H9 (cell line): ENCODE measurements around the gene SLC9A6. TPM values are rescaled to one million over a fixed set of nuclear protein-coding genes. Genes with fewer than 3 reads are reported as not detected.

Source experiments
- DNase-seq: peaks from one replicate; pipeline ENCODE4 v3.0.0-alpha.2; 2017
- H2AFZ ChIP-seq: one replicate; pipeline ENCODE4 v1.6.1; 2013; ENCODE audit warnings: mild to moderate bottlenecking, low read length, control low read depth, moderate library complexity
- H2AK5ac ChIP-seq: 2 replicates; pipeline ENCODE4 v1.6.1; 2013; ENCODE audit warnings: low read length, control low read depth, mixed read lengths; ENCODE audit not compliant: insufficient read length
- H2BK120ac ChIP-seq: one replicate; pipeline ENCODE4 v1.6.1; 2013; ENCODE audit warnings: low read depth, mild to moderate bottlenecking, low read length, control low read depth, inconsistent platforms; ENCODE audit not compliant: poor library complexity, severe bottlenecking
- H2BK12ac ChIP-seq: 2 replicates; pipeline ENCODE4 v1.6.1; 2013; ENCODE audit warnings: low read length, control low read depth, mixed read lengths, low read depth; ENCODE audit not compliant: insufficient read length
- H2BK15ac ChIP-seq: 2 replicates; pipeline ENCODE4 v1.6.1; 2013; ENCODE audit warnings: low read depth, low read length, control low read depth
- H2BK20ac ChIP-seq: one replicate; pipeline ENCODE4 v1.6.1; 2013; ENCODE audit warnings: low read depth, mild to moderate bottlenecking, low read length, control low read depth, inconsistent platforms; ENCODE audit not compliant: poor library complexity, severe bottlenecking
- H2BK5ac ChIP-seq: 2 replicates; pipeline ENCODE4 v1.6.1; 2013; ENCODE audit warnings: low read length, control low read depth, mixed read lengths; ENCODE audit not compliant: insufficient read length
- H3K14ac ChIP-seq: 2 replicates; pipeline ENCODE4 v1.6.1; 2013; ENCODE audit warnings: low read length, control low read depth; ENCODE audit not compliant: insufficient read depth
- H3K18ac ChIP-seq: 2 replicates; pipeline ENCODE4 v1.6.1; 2013; ENCODE audit warnings: low read depth, mild to moderate bottlenecking, mixed read lengths, low read length, control low read depth; ENCODE audit not compliant: insufficient read length
- H3K23ac ChIP-seq: 2 replicates; pipeline ENCODE4 v1.6.1; 2013; ENCODE audit warnings: low read length, control low read depth, mixed read lengths, low read depth; ENCODE audit not compliant: insufficient read length
- H3K23me2 ChIP-seq: 2 replicates; pipeline ENCODE4 v1.6.1; 2013; ENCODE audit warnings: low read depth, mild to moderate bottlenecking, mixed read lengths, low read length, control low read depth; ENCODE audit not compliant: insufficient read length, poor library complexity, severe bottlenecking
- H3K27ac ChIP-seq: 2 replicates; pipeline ENCODE4 v1.5.1; 2013; ENCODE audit warnings: low read length, control low read depth, mixed read lengths, low read depth; ENCODE audit not compliant: insufficient read length
- H3K27me3 ChIP-seq: 2 replicates; pipeline ENCODE4 v1.6.1; 2013; ENCODE audit warnings: low read length, control low read depth, inconsistent platforms; ENCODE audit not compliant: insufficient read depth
- H3K4ac ChIP-seq: 2 replicates; pipeline ENCODE4 v1.6.1; 2013; ENCODE audit warnings: low read depth, mild to moderate bottlenecking, control low read depth, inconsistent platforms, low read length, moderate library complexity
- H3K4me1 ChIP-seq: 2 replicates; pipeline ENCODE4 v1.6.1; 2013; ENCODE audit warnings: low read length, control low read depth, inconsistent platforms; ENCODE audit not compliant: insufficient read depth
- H3K4me2 ChIP-seq: 2 replicates; pipeline ENCODE4 v1.6.1; 2013; ENCODE audit warnings: low read length, control low read depth, mixed read lengths; ENCODE audit not compliant: insufficient read length, insufficient read depth
- H3K56ac ChIP-seq: 2 replicates; pipeline ENCODE4 v1.6.1; 2013; ENCODE audit warnings: low read depth, mild to moderate bottlenecking, mixed read lengths, low read length, control low read depth; ENCODE audit not compliant: insufficient read length
- H3K79me1 ChIP-seq: 2 replicates; pipeline ENCODE4 v1.6.1; 2013; ENCODE audit warnings: low read depth, mild to moderate bottlenecking, moderate library complexity, low read length, control low read depth, inconsistent platforms; ENCODE audit not compliant: insufficient read depth, poor library complexity, severe bottlenecking
- H3K79me2 ChIP-seq: 2 replicates; pipeline ENCODE4 v1.6.1; 2013; ENCODE audit warnings: low read length, control low read depth, inconsistent platforms; ENCODE audit not compliant: insufficient read depth
- H3K9ac ChIP-seq: 2 replicates; pipeline ENCODE4 v1.6.1; 2013; ENCODE audit warnings: low read length, control low read depth, mixed read lengths; ENCODE audit not compliant: insufficient read length; ENCODE audit errors: extremely low read depth
- H3K9me3 ChIP-seq: one replicate; pipeline ENCODE4 v1.6.1; 2013; ENCODE audit warnings: low read depth, low read length, inconsistent platforms; ENCODE audit not compliant: control insufficient read depth
- H3T11ph ChIP-seq: one replicate; pipeline ENCODE4 v1.6.1; 2013; ENCODE audit warnings: mild to moderate bottlenecking, low read length, control low read depth, inconsistent platforms
- H4K20me1 ChIP-seq: one replicate; pipeline ENCODE4 v1.6.1; 2013; ENCODE audit not compliant: control insufficient read depth, insufficient read length, insufficient read depth
- H4K5ac ChIP-seq: 2 replicates; pipeline ENCODE4 v1.6.1; 2013; ENCODE audit warnings: low read depth, mild to moderate bottlenecking, mixed read lengths, low read length, control low read depth; ENCODE audit not compliant: insufficient read length
- H4K8ac ChIP-seq: replicated peaks from 2 replicates; pipeline ENCODE4 v1.6.1; 2013; ENCODE audit warnings: low read length, control low read depth, mixed read lengths, low read depth; ENCODE audit not compliant: insufficient read length
- H4K91ac ChIP-seq: 2 replicates; pipeline ENCODE4 v1.6.1; 2013; ENCODE audit warnings: low read depth, mild to moderate bottlenecking, moderate library complexity, mixed read lengths, low read length, control low read depth; ENCODE audit not compliant: insufficient read length
- H3K27ac Mint-ChIP-seq, 3 experiments: 2 replicates in 2 of 3; 3 replicates in 1 of 3; pipeline ENCODE4 v1.8.0; 2020 to 2021; ENCODE audit warnings: mixed read lengths in 3 of 3, mild to moderate bottlenecking in 1 of 3, moderate library complexity in 1 of 3
- H3K27me3 Mint-ChIP-seq: 2 replicates; pipeline ENCODE4 v1.8.0; 2021; ENCODE audit warnings: low read depth, mild to moderate bottlenecking, moderate library complexity, mixed read lengths
- H3K36me3 Mint-ChIP-seq, 3 experiments: 2 replicates in 2 of 3; 3 replicates in 1 of 3; pipeline ENCODE4 v1.8.0; 2020 to 2021; ENCODE audit warnings: low read depth in 3 of 3, mixed read lengths in 3 of 3; ENCODE audit not compliant: insufficient read depth in 1 of 3
- H3K4me1 Mint-ChIP-seq, 2 experiments: 2 replicates each; pipeline ENCODE4 v1.8.0; 2020; ENCODE audit warnings: mixed read lengths in 2 of 2
- H3K4me3 Mint-ChIP-seq, 2 experiments: 2 replicates in 1 of 2; 3 replicates in 1 of 2; pipeline ENCODE4 v1.8.0; 2020 to 2021; ENCODE audit warnings: mild to moderate bottlenecking in 2 of 2, mixed read lengths in 2 of 2, moderate library complexity in 1 of 2
- H3K9me3 Mint-ChIP-seq, 2 experiments: 2 replicates in 1 of 2; 3 replicates in 1 of 2; pipeline ENCODE4 v1.8.0; 2020; ENCODE audit warnings: mild to moderate bottlenecking in 2 of 2, mixed read lengths in 2 of 2, moderate library complexity in 1 of 2
- WGBS: extraction: QIAGEN DNeasy Blood & Tissue Kit; methylation state at CpG from one replicate; pipeline ENCODE4 v1.1.7; 2013; ENCODE audit warnings: missing lambda C conversion rate, low lambda C conversion rate, mixed read lengths; ENCODE audit not compliant: insufficient read length; ENCODE audit errors: extremely low coverage; 5-methylcytosine and 5-hydroxymethylcytosine counted together
- total RNA-seq: library from RNA; stranded (reverse); gene quantifications from 2 replicates; pipeline ENCODE4 v1.2.1, GENCODE V29; 2021
- TF ChIP-seq, protein P1 (sequence below): fragments of 200-600 bp; sonication (generic); conservative IDR thresholded peaks from 3 replicates; pipeline ENCODE4 v1.8.0; 2021; ENCODE audit warnings: antibody characterized with exemption, mild to moderate bottlenecking

SLC9A6 gene
- total RNA-seq, 1 experiment from 2014 or later = 12.3 TPM

DNA sequence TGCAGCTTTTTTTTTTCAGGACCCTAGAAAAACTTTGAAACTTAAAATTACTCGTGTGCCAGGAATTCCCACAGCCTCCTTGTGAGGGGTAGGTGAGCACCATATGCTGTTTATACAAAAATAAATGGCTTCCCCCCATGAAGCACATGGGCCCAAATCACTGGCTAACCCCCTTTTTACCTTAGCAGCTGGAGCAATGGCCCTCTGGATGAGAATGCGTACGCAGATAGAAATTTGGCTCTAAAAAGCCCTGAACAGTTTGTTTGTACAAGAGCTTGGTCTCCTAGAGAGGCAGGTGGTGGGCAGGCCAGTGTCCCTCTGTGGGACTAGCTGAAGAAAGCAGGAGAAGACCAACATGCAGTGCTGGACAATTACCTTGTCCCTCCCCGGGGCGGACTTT lies 76.5 kb downstream of the SLC9A6 start:
- Mint-ChIP-seq H3K4me3 (no peak overlapping the region), H3K4me1 (no peaks in the 10 kb centered on the region), H3K36me3 (no peaks in the 10 kb centered on the region; a peak in 1 of 7 replicates), H3K9me3 (peaks cover 55 to 66% of the 10 kb centered on the region in 2 experiments), H3K27ac (no peak overlapping the region), H3K27me3 (peaks cover under 1% of the 10 kb centered on the region; the same call in 1 of the 2 replicates)
- H3K79me1 ChIP-seq = no peaks in the 10 kb centered on the region
- H2BK5ac ChIP-seq = no peak overlapping the region
- no peak overlapping the region for H3K14ac ChIP-seq
- H3T11ph ChIP-seq = no peak overlapping the region
- H3K9ac ChIP-seq = no peak overlapping the region
- no peak overlapping the region for H3K18ac ChIP-seq
- H2AK5ac ChIP-seq = no peak overlapping the region
- H3K79me2 ChIP-seq = no peaks in the 10 kb centered on the region
- H2BK20ac ChIP-seq = no peak overlapping the region
- H3K4me2 ChIP-seq = no peak overlapping the region
- no CpG with 5 or more reads among the region's 5 CpGs for whole genome bisulfite sequencing
- H2BK15ac ChIP-seq = no peak overlapping the region
- H3K56ac ChIP-seq = no peak overlapping the region
- H4K8ac ChIP-seq = no peak overlapping the region
- no peak overlapping the region for H2BK120ac ChIP-seq
- DNase-seq = no peak
- H3K23ac ChIP-seq = no peak overlapping the region
- H3K27me3 ChIP-seq = no peaks in the 10 kb centered on the region
- no peak overlapping the region for H2AFZ ChIP-seq
- H4K5ac ChIP-seq = no peak overlapping the region
- H4K91ac ChIP-seq = no peak overlapping the region
- TF ChIP-seq, protein P1, sequence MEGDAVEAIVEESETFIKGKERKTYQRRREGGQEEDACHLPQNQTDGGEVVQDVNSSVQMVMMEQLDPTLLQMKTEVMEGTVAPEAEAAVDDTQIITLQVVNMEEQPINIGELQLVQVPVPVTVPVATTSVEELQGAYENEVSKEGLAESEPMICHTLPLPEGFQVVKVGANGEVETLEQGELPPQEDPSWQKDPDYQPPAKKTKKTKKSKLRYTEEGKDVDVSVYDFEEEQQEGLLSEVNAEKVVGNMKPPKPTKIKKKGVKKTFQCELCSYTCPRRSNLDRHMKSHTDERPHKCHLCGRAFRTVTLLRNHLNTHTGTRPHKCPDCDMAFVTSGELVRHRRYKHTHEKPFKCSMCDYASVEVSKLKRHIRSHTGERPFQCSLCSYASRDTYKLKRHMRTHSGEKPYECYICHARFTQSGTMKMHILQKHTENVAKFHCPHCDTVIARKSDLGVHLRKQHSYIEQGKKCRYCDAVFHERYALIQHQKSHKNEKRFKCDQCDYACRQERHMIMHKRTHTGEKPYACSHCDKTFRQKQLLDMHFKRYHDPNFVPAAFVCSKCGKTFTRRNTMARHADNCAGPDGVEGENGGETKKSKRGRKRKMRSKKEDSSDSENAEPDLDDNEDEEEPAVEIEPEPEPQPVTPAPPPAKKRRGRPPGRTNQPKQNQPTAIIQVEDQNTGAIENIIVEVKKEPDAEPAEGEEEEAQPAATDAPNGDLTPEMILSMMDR = no peak
- H3K23me2 ChIP-seq = no peaks in the 10 kb centered on the region
- no peak overlapping the region for H3K4ac ChIP-seq
- H2BK12ac ChIP-seq = no peak overlapping the region
- H4K20me1 ChIP-seq = no peaks in the 10 kb centered on the region
- peaks cover 53% of the 10 kb centered on the region for H3K9me3 ChIP-seq
- no peak overlapping the region for H3K27ac ChIP-seq
- no peaks in the 10 kb centered on the region for H3K4me1 ChIP-seq
